Measurements from ENCODE around the gene COL4A3.

Gene COL4A3

DNA sequence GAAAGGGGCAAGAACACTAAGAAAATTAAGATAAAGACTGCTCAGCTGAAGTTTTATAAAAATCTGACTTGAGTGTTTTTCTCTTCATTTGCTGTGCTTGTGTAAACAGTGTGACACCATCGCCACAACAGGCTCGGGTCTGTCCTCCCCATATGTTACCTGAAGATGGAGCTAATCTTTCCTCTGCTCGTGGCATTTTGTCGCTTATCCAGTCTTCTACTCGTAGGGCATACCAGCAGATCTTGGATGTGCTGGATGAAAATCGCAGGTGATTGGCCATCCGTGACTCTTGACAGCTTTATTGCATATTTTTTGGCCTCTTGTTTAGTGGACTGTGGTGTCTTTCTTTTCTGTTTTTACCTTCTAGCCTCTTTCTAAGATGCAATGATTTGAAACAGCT lies 182.7 kb downstream of the COL4A3 start:
- no peak for DNase-seq (ENCODE audit: low read depth)
- TF ChIP-seq, protein P1, sequence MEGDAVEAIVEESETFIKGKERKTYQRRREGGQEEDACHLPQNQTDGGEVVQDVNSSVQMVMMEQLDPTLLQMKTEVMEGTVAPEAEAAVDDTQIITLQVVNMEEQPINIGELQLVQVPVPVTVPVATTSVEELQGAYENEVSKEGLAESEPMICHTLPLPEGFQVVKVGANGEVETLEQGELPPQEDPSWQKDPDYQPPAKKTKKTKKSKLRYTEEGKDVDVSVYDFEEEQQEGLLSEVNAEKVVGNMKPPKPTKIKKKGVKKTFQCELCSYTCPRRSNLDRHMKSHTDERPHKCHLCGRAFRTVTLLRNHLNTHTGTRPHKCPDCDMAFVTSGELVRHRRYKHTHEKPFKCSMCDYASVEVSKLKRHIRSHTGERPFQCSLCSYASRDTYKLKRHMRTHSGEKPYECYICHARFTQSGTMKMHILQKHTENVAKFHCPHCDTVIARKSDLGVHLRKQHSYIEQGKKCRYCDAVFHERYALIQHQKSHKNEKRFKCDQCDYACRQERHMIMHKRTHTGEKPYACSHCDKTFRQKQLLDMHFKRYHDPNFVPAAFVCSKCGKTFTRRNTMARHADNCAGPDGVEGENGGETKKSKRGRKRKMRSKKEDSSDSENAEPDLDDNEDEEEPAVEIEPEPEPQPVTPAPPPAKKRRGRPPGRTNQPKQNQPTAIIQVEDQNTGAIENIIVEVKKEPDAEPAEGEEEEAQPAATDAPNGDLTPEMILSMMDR (IDR thresholded peaks at IDR 0.05; ENCODE audit: low read depth, low read length, missing control alignments): no peak
- no peak overlapping the region for H3K4me3 ChIP-seq (ENCODE audit: low read depth, low read length)

DNA sequence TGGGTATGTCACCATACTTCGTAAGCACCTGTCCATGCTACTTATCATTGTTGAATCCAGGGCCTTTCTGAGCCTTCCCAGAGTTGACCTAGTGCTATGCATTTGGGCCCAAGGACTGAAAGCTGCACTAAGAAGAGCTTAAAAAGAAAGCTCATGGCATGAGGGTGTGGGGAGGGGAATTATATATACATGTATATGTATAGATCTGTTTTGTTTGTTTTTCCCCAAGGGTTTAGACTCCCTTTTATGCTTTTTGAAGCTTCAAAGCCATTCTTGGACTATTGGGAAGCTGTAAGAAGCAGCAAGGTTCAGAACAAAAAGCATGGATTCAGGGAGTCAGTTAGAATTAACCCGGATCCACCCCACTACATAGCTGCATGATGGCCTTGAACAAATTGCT lies 183.9 kb downstream of the COL4A3 start:
- no peak for DNase-seq (ENCODE audit: low read depth)

DNA sequence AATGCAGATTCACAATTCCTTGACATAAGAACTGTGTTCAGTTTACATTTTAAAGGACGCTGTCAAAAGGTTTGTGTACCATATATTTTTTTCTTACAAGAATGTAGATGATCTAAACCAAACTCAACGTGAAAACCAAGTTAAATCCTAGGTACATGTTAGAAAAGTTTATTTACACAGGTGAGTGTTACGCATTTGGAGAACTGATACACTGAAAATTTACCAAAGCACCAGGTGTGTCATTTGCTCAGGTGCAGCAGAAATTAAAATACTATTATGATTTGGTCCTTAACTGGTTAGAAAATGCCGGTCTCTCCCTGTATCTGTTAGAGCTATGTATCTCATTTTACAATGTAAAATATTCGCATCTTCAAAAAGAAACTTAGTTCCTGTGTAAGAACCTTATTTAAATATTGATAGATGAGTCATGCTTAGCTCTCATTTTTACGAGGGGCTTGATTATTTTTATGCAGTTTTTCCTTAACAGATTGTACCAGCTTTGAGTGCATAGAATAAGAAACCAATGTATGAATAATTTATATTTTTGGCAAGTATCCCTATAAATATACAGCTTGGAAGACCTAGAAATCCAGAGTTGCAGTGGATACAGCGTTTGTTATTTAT lies 185.7 kb downstream of the COL4A3 start:
- TF ChIP-seq, protein P1 (IDR thresholded peaks at IDR 0.05; ENCODE audit: low read depth, low read length, missing control alignments): no peak
- no peak for DNase-seq (ENCODE audit: low read depth)
- no peak overlapping the region for H3K4me3 ChIP-seq (ENCODE audit: low read depth, low read length)

More for the DNA sequence above, 183.9 kb downstream of the COL4A3 start:
- TF ChIP-seq, protein P1 (IDR thresholded peaks at IDR 0.05; ENCODE audit: low read depth, low read length, missing control alignments): no peak
- no peak overlapping the region for H3K4me3 ChIP-seq (ENCODE audit: low read depth, low read length)

DNA sequence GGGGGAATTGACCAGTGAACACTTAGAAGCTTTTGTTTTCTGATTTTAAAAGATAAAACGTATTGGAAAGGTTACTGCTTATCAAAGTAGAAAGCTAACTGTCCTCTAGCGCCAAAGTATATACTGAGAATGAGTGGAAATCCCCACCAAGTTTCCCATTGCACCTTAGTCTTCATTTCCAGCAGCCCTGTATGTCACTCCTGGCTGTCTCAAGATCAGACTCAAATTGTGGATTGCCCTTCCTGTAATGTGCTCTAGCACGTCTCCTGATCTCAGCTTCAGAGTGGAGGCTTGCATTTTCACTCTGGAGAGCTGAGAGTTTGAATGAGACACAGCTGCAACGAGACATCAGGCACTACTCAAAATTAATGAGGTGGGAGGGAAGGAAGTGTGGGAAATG lies 187.2 kb downstream of the COL4A3 start:
- TF ChIP-seq, protein P1 (IDR thresholded peaks at IDR 0.05; ENCODE audit: low read depth, low read length, missing control alignments): no peak
- peak; percentile 10 for DNase-seq (ENCODE audit: low read depth)
- no peak overlapping the region for H3K4me3 ChIP-seq (ENCODE audit: low read depth, low read length)

DNA sequence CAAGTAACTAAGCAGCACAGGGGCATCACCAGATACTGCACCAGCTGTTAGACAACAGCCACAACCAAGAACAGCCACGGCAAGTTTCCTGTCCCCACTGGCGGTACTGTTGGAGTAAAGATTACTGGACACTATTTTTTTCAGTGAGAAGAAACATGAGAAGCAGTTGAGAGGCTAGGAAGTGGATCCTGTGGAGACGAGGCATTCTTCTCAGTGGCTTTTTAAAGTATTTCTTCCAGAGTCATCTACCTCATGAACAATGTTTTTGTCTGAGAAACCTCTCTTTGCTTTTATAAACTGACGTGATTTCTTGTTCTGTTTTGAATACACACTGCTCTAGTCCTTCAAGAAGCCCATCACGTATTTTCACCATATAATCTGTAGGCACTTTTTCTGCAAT lies 195.9 kb downstream of the COL4A3 start:
- H3K4me3 ChIP-seq (ENCODE audit: low read depth, low read length): no peak overlapping the region
- TF ChIP-seq, protein P1 (IDR thresholded peaks at IDR 0.05; ENCODE audit: low read depth, low read length, missing control alignments): no peak
- no peak for DNase-seq (ENCODE audit: low read depth)

DNA sequence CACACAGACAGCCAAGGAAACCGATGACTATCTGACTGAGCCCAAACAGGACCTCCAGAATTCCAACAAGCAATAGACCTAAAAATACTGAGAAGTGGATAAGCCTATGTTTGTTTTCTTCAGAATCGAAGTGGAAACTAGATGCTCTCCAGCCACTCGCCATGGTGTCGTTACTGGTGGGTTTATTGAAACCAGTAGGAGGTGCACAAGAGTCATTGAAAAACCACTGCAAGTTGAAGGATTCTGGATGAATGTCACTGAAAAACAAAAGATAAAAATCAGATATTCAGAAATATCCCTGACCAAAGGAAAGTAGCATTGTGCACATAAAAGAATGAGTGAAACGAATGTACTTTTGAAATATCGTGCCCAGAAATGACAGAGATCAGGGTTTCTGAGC lies 199.3 kb downstream of the COL4A3 start:
- no peak for DNase-seq (ENCODE audit: low read depth)
- TF ChIP-seq, protein P1 (IDR thresholded peaks at IDR 0.05; ENCODE audit: low read depth, low read length, missing control alignments): no peak
- H3K4me3 ChIP-seq (ENCODE audit: low read depth, low read length): no peak overlapping the region
